Measurements from ENCODE around the gene SERINC3. TPM values are rescaled to one million over a fixed set of nuclear protein-coding genes. Genes with fewer than 3 reads are reported as not detected.

Gene SERINC3
- total RNA-seq, 2 experiments from 2014 or later: 39.5 to 40.2 TPM

DNA sequence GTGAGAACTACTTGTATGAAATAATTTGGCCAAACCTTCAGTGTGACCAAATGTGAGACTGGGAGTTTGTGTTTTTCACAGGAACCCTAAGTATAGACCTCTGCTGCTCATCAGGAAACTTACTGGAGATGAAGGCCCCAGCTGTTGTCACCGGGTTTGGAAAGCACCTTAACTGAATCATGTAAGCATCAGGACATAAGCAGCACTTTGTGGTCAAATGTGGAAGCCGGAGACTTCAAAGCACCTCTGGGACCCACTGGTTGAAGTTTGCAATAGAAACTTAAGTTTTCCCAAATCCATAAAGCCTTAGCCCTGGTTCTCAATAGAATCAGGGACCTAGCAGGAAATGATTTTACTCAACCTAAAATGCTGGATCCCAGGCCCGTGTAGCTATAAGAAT lies 31.9 kb downstream of the SERINC3 start:
- Mint-ChIP-seq H3K9me3 (no peaks in the 10 kb centered on the region), H3K27ac (peak overlapping the region; percentile 32), H3K27me3 (no peaks in the 10 kb centered on the region), H3K4me1 (ENCODE audit: low read depth) (no peaks in the 10 kb centered on the region), H3K36me3 (ENCODE audit: low read depth) (peaks cover 87% of the 10 kb centered on the region), H3K4me3 (no peak overlapping the region)
- Histone ChIP-seq H3K4me3 (ENCODE audit: low read length) (no peak overlapping the region), H3K4me1 (ENCODE audit: insufficient read depth, low read length) (no peaks in the 10 kb centered on the region), H3K9me3 (ENCODE audit: control insufficient read depth in 1 of 2, insufficient read depth in 1 of 2, low read length in 2 of 2) (no peaks in the 10 kb centered on the region), H3K27me3 (ENCODE audit: control insufficient read depth in 1 of 2, insufficient read depth in 2 of 2, low read length in 2 of 2) (no peaks in the 10 kb centered on the region), H3K36me3 (ENCODE audit: insufficient read depth, low read length) (peaks cover 78% of the 10 kb centered on the region), H3K27ac (ENCODE audit: low read depth in 1 of 2, low read length in 2 of 2) (no peak overlapping the region)
- POLR2A ChIA-PET: interaction anchor here (2.2 kb wide), 1 partner anchor 14 kb away, joined by 6 read pairs; the partner anchor contains the start of gene TTPAL
- DNase-seq (peak in 2 of 14 experiments; percentile 31 to 32), ATAC-seq (ENCODE audit: poor library complexity) (no peak)
- intact Hi-C loops (cut with DNase I, micrococcal nuclease): no loop called here
- CTCF ChIA-PET: no interaction called here
- TF ChIP-seq, protein P1, sequence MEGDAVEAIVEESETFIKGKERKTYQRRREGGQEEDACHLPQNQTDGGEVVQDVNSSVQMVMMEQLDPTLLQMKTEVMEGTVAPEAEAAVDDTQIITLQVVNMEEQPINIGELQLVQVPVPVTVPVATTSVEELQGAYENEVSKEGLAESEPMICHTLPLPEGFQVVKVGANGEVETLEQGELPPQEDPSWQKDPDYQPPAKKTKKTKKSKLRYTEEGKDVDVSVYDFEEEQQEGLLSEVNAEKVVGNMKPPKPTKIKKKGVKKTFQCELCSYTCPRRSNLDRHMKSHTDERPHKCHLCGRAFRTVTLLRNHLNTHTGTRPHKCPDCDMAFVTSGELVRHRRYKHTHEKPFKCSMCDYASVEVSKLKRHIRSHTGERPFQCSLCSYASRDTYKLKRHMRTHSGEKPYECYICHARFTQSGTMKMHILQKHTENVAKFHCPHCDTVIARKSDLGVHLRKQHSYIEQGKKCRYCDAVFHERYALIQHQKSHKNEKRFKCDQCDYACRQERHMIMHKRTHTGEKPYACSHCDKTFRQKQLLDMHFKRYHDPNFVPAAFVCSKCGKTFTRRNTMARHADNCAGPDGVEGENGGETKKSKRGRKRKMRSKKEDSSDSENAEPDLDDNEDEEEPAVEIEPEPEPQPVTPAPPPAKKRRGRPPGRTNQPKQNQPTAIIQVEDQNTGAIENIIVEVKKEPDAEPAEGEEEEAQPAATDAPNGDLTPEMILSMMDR (IDR thresholded peaks at IDR 0.05): no peak

DNA sequence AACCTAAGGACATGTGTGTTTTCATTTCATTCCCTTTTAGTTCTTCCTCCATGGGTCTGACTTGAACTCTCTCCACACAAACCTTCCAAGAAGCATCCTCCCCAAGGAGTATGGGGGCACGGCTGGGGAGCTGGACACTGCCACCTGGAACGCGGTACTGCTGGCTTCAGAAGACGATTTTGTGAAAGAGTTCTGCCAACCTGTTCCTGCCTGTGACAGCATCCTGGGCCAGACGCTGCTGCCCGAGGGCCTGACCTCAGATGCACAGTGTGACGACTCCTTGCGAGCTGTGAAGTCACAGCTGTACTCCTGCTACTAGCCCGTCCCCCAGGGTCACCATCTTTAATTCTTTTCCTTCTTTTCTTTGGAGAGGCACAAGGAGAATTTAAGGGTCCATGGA lies 32.6 kb downstream of the SERINC3 start:
- Histone ChIP-seq H3K4me3 (ENCODE audit: low read length) (no peak overlapping the region), H3K9me3 (ENCODE audit: control insufficient read depth in 1 of 2, insufficient read depth in 1 of 2, low read length in 2 of 2) (no peaks in the 10 kb centered on the region), H3K27me3 (ENCODE audit: control insufficient read depth in 1 of 2, insufficient read depth in 2 of 2, low read length in 2 of 2) (no peaks in the 10 kb centered on the region), H3K4me1 (ENCODE audit: insufficient read depth, low read length) (no peaks in the 10 kb centered on the region), H3K36me3 (ENCODE audit: insufficient read depth, low read length) (peaks cover 77% of the 10 kb centered on the region), H3K27ac (ENCODE audit: low read depth in 1 of 2, low read length in 2 of 2) (no peak overlapping the region)
- Mint-ChIP-seq H3K27me3 (no peaks in the 10 kb centered on the region), H3K4me1 (ENCODE audit: low read depth) (no peaks in the 10 kb centered on the region), H3K27ac (no peak overlapping the region), H3K4me3 (no peak overlapping the region), H3K36me3 (ENCODE audit: low read depth) (peaks cover 87% of the 10 kb centered on the region), H3K9me3 (no peaks in the 10 kb centered on the region)
- DNase-seq (no peak), ATAC-seq (ENCODE audit: poor library complexity) (no peak)
- POLR2A ChIA-PET: interaction anchor here (2.2 kb wide), 1 partner anchor 14 kb away, joined by 6 read pairs; the partner anchor contains the start of gene TTPAL
- TF ChIP-seq, protein P1 (IDR thresholded peaks at IDR 0.05): no peak
- CTCF ChIA-PET: no interaction called here
- intact Hi-C loops (cut with DNase I, micrococcal nuclease): no loop called here

DNA sequence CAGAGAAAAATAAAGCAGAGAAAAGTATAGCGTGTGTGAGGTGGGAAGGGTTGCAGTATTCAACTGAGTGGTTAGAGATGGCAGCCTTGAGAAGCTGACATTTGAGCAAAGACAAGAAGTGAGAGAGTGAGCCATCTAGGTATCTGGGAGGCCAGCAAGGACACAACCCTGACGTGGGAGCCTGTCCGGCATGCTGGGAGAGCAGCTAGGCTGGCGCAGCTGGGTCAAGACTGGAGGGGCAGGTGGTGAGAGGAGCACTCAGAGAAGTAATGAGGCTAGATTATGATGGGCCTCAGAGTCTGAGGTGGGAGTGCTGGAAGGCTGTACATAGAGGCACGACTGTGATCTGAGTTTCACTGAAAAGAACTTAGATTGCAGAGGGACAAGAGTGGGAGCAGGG lies 33.3 kb downstream of the SERINC3 start:
- ChIA-PET CTCF (no interaction called here), POLR2A (no interaction called here)
- Mint-ChIP-seq H3K9me3 (no peaks in the 10 kb centered on the region), H3K36me3 (ENCODE audit: low read depth) (peaks cover 87% of the 10 kb centered on the region), H3K27ac (peak overlapping the region; percentile 6), H3K4me3 (no peak overlapping the region), H3K4me1 (ENCODE audit: low read depth) (no peaks in the 10 kb centered on the region), H3K27me3 (no peaks in the 10 kb centered on the region)
- Histone ChIP-seq H3K36me3 (ENCODE audit: insufficient read depth, low read length) (peaks cover 79% of the 10 kb centered on the region), H3K9me3 (ENCODE audit: control insufficient read depth in 1 of 2, insufficient read depth in 1 of 2, low read length in 2 of 2) (no peaks in the 10 kb centered on the region), H3K4me3 (ENCODE audit: low read length) (no peak overlapping the region), H3K27ac (ENCODE audit: low read depth in 1 of 2, low read length in 2 of 2) (no peak overlapping the region), H3K4me1 (ENCODE audit: insufficient read depth, low read length) (no peaks in the 10 kb centered on the region), H3K27me3 (ENCODE audit: control insufficient read depth in 1 of 2, insufficient read depth in 2 of 2, low read length in 2 of 2) (no peaks in the 10 kb centered on the region)
- ATAC-seq (ENCODE audit: poor library complexity) (no peak), DNase-seq (no peak)
- TF ChIP-seq, protein P1 (IDR thresholded peaks at IDR 0.05): no peak
- intact Hi-C loops (cut with DNase I, micrococcal nuclease): no loop called here
